ENCODE results near the gene TAF6. TPM values are rescaled to one million over a fixed set of nuclear protein-coding genes. Genes with fewer than 3 reads are reported as not detected.

TAF6 gene
- total and polyA plus RNA-seq, 9 of the 15 experiments (the other 6 are each of a cell fraction or from before 2014, with no cell fraction given) = 0.78 to 78.7 (median 21.3) TPM

GRCh38 chr7:100119072-100119969 lies at the start of gene TAF6, which contains the start of gene CNPY4 (continued):
- TF ChIP-seq, protein P1, sequence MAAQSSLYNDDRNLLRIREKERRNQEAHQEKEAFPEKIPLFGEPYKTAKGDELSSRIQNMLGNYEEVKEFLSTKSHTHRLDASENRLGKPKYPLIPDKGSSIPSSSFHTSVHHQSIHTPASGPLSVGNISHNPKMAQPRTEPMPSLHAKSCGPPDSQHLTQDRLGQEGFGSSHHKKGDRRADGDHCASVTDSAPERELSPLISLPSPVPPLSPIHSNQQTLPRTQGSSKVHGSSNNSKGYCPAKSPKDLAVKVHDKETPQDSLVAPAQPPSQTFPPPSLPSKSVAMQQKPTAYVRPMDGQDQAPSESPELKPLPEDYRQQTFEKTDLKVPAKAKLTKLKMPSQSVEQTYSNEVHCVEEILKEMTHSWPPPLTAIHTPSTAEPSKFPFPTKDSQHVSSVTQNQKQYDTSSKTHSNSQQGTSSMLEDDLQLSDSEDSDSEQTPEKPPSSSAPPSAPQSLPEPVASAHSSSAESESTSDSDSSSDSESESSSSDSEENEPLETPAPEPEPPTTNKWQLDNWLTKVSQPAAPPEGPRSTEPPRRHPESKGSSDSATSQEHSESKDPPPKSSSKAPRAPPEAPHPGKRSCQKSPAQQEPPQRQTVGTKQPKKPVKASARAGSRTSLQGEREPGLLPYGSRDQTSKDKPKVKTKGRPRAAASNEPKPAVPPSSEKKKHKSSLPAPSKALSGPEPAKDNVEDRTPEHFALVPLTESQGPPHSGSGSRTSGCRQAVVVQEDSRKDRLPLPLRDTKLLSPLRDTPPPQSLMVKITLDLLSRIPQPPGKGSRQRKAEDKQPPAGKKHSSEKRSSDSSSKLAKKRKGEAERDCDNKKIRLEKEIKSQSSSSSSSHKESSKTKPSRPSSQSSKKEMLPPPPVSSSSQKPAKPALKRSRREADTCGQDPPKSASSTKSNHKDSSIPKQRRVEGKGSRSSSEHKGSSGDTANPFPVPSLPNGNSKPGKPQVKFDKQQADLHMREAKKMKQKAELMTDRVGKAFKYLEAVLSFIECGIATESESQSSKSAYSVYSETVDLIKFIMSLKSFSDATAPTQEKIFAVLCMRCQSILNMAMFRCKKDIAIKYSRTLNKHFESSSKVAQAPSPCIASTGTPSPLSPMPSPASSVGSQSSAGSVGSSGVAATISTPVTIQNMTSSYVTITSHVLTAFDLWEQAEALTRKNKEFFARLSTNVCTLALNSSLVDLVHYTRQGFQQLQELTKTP (IDR thresholded peaks at IDR 0.05; ENCODE audit: low read depth in 1 of 2, partially characterized antibody in 2 of 2) = peak; percentile 51 to 98
- TF ChIP-seq RERE (CRISPR knock-in tag; IDR thresholded peaks at IDR 0.05; ENCODE audit: borderline replicate concordance) (no peak), ZNF41 (CRISPR knock-in tag; conservative IDR thresholded peaks at IDR 0.05) (no peak), SRSF1 (IDR thresholded peaks at IDR 0.05; ENCODE audit: low read depth, low read length) (no peak), ZNF589 (CRISPR knock-in tag; IDR thresholded peaks at IDR 0.05; ENCODE audit: low read depth) (no peak), NRF1 (conservative IDR thresholded peaks at IDR 0.05 in 1 of 2, IDR thresholded peaks at IDR 0.05 in 1 of 2) (peak; percentile 98), SREBF2 (CRISPR knock-in tag; IDR thresholded peaks at IDR 0.05) (no peak), NR4A1 (CRISPR knock-in tag; IDR thresholded peaks at IDR 0.05) (no peak), NR4A1 (tag; IDR thresholded peaks at IDR 0.05) (peak; percentile 66; the same call in 1 of the 2 replicates), PHB2 (IDR thresholded peaks at IDR 0.05; ENCODE audit: low read depth) (no peak), NFYB (IDR thresholded peaks at IDR 0.05; ENCODE audit: extremely low read depth, insufficient read length) (no peak)
- TF ChIP-seq, protein P2, sequence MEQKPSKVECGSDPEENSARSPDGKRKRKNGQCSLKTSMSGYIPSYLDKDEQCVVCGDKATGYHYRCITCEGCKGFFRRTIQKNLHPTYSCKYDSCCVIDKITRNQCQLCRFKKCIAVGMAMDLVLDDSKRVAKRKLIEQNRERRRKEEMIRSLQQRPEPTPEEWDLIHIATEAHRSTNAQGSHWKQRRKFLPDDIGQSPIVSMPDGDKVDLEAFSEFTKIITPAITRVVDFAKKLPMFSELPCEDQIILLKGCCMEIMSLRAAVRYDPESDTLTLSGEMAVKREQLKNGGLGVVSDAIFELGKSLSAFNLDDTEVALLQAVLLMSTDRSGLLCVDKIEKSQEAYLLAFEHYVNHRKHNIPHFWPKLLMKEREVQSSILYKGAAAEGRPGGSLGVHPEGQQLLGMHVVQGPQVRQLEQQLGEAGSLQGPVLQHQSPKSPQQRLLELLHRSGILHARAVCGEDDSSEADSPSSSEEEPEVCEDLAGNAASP (IDR thresholded peaks at IDR 0.05) = no peak
- TF ChIP-seq, protein P3, sequence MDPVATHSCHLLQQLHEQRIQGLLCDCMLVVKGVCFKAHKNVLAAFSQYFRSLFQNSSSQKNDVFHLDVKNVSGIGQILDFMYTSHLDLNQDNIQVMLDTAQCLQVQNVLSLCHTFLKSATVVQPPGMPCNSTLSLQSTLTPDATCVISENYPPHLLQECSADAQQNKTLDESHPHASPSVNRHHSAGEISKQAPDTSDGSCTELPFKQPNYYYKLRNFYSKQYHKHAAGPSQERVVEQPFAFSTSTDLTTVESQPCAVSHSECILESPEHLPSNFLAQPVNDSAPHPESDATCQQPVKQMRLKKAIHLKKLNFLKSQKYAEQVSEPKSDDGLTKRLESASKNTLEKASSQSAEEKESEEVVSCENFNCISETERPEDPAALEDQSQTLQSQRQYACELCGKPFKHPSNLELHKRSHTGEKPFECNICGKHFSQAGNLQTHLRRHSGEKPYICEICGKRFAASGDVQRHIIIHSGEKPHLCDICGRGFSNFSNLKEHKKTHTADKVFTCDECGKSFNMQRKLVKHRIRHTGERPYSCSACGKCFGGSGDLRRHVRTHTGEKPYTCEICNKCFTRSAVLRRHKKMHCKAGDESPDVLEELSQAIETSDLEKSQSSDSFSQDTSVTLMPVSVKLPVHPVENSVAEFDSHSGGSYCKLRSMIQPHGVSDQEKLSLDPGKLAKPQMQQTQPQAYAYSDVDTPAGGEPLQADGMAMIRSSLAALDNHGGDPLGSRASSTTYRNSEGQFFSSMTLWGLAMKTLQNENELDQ (CRISPR knock-in tag; IDR thresholded peaks at IDR 0.05; ENCODE audit: borderline replicate concordance) = no peak

Data from K562 (cell line).